Activated CD8-positive, alpha-beta memory T cell treated with anti-CD3 and anti-CD28 coated beads, Interleukin-2, amount 50 U/mL, for 1 hour (primary cell): ENCODE results near the gene CDY2A.
"Not testable (repeated sequence)": the region's sequence is repeated elsewhere in the genome, so short reads cannot be mapped to it uniquely, and the experiment has no call there.

Experiments used
- DNase-seq: peaks from one replicate; pipeline ENCODE4 v3.0.0-alpha.2; 2020; ENCODE audit errors: extremely low read depth

CDY2A gene, protein sequence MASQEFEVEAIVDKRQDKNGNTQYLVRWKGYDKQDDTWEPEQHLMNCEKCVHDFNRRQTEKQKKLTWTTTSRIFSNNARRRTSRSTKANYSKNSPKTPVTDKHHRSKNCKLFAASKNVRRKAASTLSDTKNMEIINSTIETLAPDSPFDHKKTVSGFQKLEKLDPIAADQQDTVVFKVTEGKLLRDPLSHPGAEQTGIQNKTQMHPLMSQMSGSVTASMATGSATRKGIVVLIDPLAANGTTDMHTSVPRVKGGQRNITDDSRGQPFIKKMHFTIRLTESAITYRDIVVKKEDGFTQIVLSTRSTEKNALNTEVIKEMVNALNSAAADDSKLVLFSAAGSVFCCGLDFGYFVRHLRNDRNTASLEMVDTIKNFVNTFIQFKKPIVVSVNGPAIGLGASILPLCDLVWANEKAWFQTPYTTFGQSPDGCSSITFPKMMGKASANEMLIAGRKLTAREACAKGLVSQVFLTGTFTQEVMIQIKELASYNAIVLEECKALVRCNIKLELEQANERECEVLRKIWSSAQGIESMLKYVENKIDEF

DNA sequence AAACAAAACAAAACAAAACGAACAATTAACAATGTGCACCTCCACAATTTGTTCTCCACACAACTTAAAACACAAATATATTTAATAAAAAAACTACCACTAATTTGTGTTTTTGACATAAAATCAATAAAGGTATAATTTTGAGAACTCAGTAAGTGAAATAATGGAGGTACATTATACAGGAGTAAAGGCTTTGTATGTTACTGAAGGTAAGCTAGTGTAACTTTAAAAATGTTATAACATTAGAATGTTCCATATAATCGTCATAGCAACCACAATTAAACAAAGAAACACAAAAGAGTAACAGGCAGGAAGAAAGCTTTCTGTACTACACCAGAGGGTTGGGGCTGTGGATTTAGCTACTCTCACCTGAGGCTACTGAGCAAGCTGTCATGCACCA, at the start of gene CDY2A:
Gene CDY2A, plus strand, starts transcription at position 301 of the 400 bp plus-strand sequence. CDS start 328 bp downstream, outside the sequence.
- DNase-seq: not testable (repeated sequence)

DNA sequence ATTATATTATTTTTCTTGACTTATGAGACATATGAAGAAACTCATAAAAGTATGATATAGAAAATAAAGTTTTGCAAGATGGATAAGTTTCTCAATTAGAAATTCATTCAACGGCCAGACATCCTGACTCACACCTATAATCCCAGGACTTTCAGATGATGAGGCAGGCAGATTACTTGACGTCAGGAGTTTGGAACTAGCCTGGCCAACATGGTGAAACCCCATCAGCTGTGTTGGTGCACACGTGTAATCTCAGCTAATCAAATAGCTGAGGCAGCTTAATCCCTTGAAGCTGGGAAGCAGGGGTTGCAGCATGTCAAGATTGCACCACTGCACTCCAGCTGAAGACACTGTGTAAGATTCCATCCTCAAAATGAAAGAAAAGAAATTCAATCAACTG, 28.0 kb upstream of the CDY2A start:
- not testable (repeated sequence) for DNase-seq

GRCh38 chrY:17998266-17998665, 27.3 kb upstream of the CDY2A start:
- not testable (repeated sequence) for DNase-seq

DNA sequence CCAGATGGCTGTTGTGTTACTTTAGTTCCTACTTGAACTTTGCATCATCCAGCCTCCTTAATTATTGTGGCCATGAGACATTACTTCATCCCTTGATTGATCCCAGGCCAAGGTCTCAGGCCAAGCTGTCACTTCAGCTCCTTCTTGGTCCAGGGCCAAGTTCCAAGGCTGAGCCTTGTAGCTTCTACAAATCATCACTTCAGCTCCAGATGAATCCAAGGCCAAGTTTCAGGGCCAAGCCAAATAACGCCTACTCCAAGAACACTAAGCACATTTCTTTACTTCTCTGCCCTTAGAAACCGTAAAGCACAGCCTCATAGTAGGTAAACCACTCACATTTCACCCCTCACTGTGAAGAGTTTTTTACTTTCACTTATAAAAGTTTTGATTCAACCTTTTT, 1.7 kb upstream of the CDY2A start:
- not testable (repeated sequence) for DNase-seq

GRCh38 chrY:18028845-18029244, 3.3 kb downstream of the CDY2A start:
- not testable (repeated sequence) for DNase-seq

DNA sequence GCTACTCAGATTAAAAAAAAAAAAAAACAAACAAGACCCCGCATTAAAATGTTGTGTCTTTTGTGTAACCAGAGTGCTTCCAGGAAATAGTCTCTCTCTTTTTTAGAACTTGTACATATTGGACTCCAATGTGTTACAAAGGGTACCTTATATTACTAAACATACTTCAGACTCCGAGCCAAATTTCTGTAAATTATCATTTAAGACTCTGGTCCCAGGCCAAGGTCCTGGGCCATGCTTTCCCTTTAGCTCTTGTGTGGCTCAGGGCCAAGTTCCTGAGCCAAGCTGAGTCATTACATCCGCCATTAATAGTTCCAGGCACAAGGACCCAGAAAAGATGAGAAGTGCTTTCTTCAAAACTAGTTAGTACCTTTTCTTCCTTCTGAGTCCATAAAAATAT, 4.6 kb downstream of the CDY2A start:
- not testable (repeated sequence) for DNase-seq

DNA sequence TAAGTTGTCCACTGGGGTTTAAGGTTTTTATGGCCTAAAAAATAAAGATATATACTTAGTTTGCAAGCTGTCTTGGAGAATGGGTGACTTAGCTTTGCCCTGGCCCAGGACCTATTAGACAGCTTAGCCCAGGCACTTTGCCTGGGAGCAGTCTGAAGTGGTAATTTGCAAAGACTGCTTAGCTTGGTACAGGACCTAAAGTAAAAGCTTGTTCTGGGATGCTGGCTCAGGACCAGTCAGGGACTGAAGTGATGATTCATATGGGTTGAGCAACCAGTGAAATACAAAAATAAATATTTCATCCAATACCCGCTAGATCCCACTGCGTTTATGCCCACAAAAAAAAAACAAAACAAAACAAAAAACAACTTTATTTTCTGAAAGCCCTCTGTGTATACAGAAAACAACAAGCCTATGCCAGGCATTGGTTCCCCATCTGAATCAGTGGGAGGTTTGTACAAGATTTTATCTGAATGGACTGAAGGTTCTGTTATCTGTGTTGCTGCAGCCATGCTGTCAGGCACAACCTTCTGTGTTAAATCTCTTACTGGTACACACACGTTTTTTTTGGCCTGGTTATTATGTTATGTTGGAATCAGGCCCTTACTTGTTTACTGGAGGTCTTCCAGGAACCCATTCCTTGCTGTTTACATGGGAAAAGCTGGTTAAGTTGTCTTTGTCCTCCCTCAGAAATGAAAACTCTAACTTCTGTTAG, 8.7 kb downstream of the CDY2A start:
- DNase-seq: not testable (repeated sequence)

GRCh38 chrY:18034864-18035263, 9.3 kb downstream of the CDY2A start:
- DNase-seq: not testable (repeated sequence)

GRCh38 chrY:18044990-18045389, 19.4 kb downstream of the CDY2A start:
- DNase-seq: not testable (repeated sequence)

- not testable (repeated sequence) for DNase-seq
Observed at GRCh38 chrY:18048149-18049040, 22.8 kb downstream of the CDY2A start.

DNA sequence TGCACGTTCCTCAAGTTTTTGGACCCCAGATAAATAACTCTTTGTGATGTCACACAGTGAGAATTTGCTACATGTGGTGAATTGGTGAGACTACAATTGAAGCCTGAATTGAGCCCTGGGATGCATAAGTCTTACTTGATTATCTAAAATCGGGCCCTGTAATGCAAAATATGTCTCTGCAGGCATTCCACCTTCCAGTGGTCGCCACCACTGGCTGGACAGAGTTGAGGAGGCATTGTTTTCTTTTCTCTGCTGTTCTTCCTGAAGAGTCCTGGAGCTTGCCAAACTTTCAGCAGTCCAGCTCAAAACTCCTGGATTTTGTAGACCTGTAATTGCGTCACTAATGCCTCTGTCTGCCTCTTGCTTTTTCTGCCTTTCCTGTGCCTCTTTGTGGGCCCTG, 23.5 kb downstream of the CDY2A start:
- DNase-seq: not testable (repeated sequence)

- not testable (repeated sequence) for DNase-seq
Observed at GRCh38 chrY:18056473-18056872, 30.9 kb downstream of the CDY2A start.

DNA sequence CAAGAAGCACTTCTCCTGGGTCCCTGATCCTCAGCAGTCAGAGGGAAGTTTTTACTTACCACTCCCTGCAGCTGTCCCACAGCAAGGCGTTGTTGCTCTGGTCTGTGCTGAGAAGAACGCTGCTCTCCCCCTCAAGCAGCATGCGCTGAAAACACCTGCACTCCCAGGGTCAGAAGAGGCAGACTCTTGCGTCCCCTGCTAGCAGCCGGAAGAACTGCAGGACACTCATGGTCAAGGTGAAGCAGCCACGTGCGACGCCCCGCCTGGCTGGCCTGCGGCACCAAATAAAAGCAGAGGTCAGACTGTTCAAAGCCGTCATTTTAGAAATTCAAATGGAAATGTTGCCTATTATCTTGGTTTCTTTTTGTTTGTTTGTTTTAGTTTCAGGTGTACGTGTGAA, 47.9 kb downstream of the CDY2A start:
- DNase-seq: not testable (repeated sequence)
